BE2C (cell line): ENCODE measurements around the gene FNIP1.
"Not testable (repeated sequence)": the region's sequence is repeated elsewhere in the genome, so short reads cannot be mapped to it uniquely, and the experiment has no call there.

ENCODE experiments used
- DNase-seq: peaks from one replicate; pipeline ENCODE4 v3.0.0-alpha.2; 2020
- H3K27me3 ChIP-seq: fragments of 250-450 bp; sonication (Bioruptor Pico); 2 replicates; pipeline ENCODE4 v1.5.1; 2020; ENCODE audit warnings: mild to moderate bottlenecking
- H3K36me3 ChIP-seq: fragments of 250-450 bp; sonication (Bioruptor Pico); 2 replicates; pipeline ENCODE4 v1.5.1; 2020; ENCODE audit warnings: mild to moderate bottlenecking
- H3K4me1 ChIP-seq: fragments of 250-450 bp; sonication (Bioruptor Pico); 2 replicates; pipeline ENCODE4 v1.5.1; 2020
- H3K4me3 ChIP-seq: 2 replicates; pipeline ENCODE4 v1.5.1; 2011; ENCODE audit warnings: low read depth, low read length
- H3K9me3 ChIP-seq: fragments of 250-450 bp; sonication (Bioruptor Pico); 2 replicates; pipeline ENCODE4 v1.5.1; 2020
- TF ChIP-seq, protein P1 (sequence below): IDR thresholded peaks from 2 replicates; pipeline ENCODE4 v1.5.1; 2012; ENCODE audit warnings: mild to moderate bottlenecking, low read depth, low read length

Gene FNIP1

GRCh38 chr5:131607418-131607817 is 189.4 kb downstream of the FNIP1 start:
- H3K9me3 ChIP-seq, result no peaks in the 10 kb centered on the region
- no peaks in the 10 kb centered on the region for H3K27me3 ChIP-seq
- no peaks in the 10 kb centered on the region; the same call in 1 of the 2 replicates for H3K4me1 ChIP-seq
- peaks cover 6% of the 10 kb centered on the region for H3K36me3 ChIP-seq
- no peak overlapping the region for H3K4me3 ChIP-seq
- no peak for DNase-seq
- TF ChIP-seq, protein P1, sequence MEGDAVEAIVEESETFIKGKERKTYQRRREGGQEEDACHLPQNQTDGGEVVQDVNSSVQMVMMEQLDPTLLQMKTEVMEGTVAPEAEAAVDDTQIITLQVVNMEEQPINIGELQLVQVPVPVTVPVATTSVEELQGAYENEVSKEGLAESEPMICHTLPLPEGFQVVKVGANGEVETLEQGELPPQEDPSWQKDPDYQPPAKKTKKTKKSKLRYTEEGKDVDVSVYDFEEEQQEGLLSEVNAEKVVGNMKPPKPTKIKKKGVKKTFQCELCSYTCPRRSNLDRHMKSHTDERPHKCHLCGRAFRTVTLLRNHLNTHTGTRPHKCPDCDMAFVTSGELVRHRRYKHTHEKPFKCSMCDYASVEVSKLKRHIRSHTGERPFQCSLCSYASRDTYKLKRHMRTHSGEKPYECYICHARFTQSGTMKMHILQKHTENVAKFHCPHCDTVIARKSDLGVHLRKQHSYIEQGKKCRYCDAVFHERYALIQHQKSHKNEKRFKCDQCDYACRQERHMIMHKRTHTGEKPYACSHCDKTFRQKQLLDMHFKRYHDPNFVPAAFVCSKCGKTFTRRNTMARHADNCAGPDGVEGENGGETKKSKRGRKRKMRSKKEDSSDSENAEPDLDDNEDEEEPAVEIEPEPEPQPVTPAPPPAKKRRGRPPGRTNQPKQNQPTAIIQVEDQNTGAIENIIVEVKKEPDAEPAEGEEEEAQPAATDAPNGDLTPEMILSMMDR, result no peak

GRCh38 chr5:131605086-131605485 is 191.7 kb downstream of the FNIP1 start:
- Histone ChIP-seq H3K4me1 (no peaks in the 10 kb centered on the region; the same call in 1 of the 2 replicates), H3K36me3 (peaks cover 11% of the 10 kb centered on the region), H3K27me3 (no peaks in the 10 kb centered on the region), H3K9me3 (no peaks in the 10 kb centered on the region), H3K4me3 (no peak overlapping the region)
- TF ChIP-seq, protein P1, result no peak
- DNase-seq, result no peak

GRCh38 chr5:131595088-131596033 is 201.5 kb downstream of the FNIP1 start:
- TF ChIP-seq, protein P1, result no peak
- Histone ChIP-seq H3K4me3 (no peak overlapping the region), H3K4me1 (no peaks in the 10 kb centered on the region), H3K9me3 (no peaks in the 10 kb centered on the region), H3K36me3 (no peaks in the 10 kb centered on the region), H3K27me3 (no peaks in the 10 kb centered on the region)
- no peak for DNase-seq

DNA sequence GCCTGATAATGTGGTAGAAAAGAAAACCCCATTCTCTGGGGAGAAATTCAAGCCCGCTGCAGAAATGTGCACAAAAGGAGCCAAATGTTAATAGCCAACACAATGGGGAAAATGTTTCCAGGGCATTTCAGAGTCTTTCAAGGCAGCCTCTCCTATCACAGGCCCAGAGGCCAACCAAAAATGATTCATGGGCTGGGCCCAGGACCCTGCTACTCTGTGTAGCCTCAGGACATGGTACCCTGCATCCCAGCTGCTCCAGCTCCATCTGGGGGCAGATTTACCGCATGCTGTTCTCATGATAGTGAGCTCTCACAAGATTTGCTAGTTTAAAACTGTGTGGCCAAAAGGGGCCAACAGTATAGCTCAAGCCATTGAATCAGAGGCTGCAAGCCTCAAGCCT is 202.9 kb downstream of the FNIP1 start:
- TF ChIP-seq, protein P1, result no peak
- no peak for DNase-seq
- H3K27me3 ChIP-seq, result no peaks in the 10 kb centered on the region
- no peaks in the 10 kb centered on the region for H3K9me3 ChIP-seq
- no peaks in the 10 kb centered on the region for H3K4me1 ChIP-seq
- no peaks in the 10 kb centered on the region for H3K36me3 ChIP-seq
- H3K4me3 ChIP-seq, result no peak overlapping the region

DNA sequence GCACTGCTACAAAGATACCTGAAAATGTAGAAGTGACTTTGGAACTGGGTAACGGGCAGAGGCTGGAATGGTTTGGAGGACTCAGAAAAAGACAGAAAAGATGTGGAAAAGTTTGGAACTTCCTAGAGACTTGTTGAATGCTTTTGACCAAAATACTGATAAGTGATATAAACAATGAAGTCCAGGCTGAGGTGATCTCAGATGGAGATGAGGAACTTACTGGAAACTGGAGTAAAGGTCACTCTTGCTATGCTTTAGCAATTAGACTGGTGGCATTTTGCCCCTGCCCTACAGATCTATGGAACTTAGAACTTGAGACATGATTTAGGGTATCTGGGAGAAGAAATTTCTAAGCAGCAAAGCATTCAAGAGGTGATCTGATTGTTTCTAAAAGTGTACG is 203.4 kb downstream of the FNIP1 start:
- not testable (repeated sequence) for H3K36me3 ChIP-seq, H3K4me3 ChIP-seq, H3K4me1 ChIP-seq, H3K9me3 ChIP-seq, H3K27me3 ChIP-seq, DNase-seq
